A673 (cell line): ENCODE data around the gene GPR78. TPM values are rescaled to one million over a fixed set of nuclear protein-coding genes. Genes with fewer than 3 reads are reported as not detected.

Source experiments
- BruUV-seq: library from RNA; stranded (reverse); fragments of 400-500 nt; replicated peaks from 2 replicates; lab custom pipeline; 2021; lab: Mats Ljungman, UMichigan
- CTCF ChIA-PET: fragments of 300-600 bp; sonication (Branson Sonifier 250); formaldehyde crosslinking; loops from one replicate; lab custom pipeline; 2022; ENCODE audit warnings: antibody characterized with exemption; lab: Charles Lee
- POLR2A ChIA-PET: fragments of 300-600 bp; sonication (Branson Sonifier 250); formaldehyde crosslinking; loops from one replicate; lab custom pipeline; 2022; ENCODE audit warnings: antibody characterized with exemption; ENCODE audit not compliant: low non-redundant PET; lab: Charles Lee
- DNase-seq: peaks from one replicate; pipeline ENCODE4 v3.0.0-alpha.2; 2015; ENCODE audit warnings: low spot score
- H3K27ac ChIP-seq: fragments of 200-600 bp; sonication (generic); 2 replicates; pipeline ENCODE4 v1.5.1; 2016; ENCODE audit warnings: mixed run types, low read depth, mild to moderate bottlenecking, mixed read lengths, antibody characterized with exemption, low read length; ENCODE audit not compliant: poor library complexity, severe bottlenecking
- H3K27me3 ChIP-seq: fragments of 200-600 bp; sonication (generic); replicated peaks from 2 replicates; pipeline ENCODE4 v1.6.1; 2017; ENCODE audit warnings: mixed run types, low read depth, mild to moderate bottlenecking, mixed read lengths, antibody characterized with exemption, low read length; ENCODE audit not compliant: insufficient read depth, poor library complexity
- H3K36me3 ChIP-seq: fragments of 200-600 bp; sonication (generic); 2 replicates; pipeline ENCODE4 v1.6.1; 2016; ENCODE audit warnings: mixed run types, mild to moderate bottlenecking, mixed read lengths, antibody characterized with exemption, low read length; ENCODE audit not compliant: insufficient read depth, poor library complexity, severe bottlenecking
- H3K4me1 ChIP-seq: fragments of 200-600 bp; sonication (generic); 2 replicates; pipeline ENCODE4 v1.6.1; 2017; ENCODE audit warnings: mixed run types, mild to moderate bottlenecking, mixed read lengths, antibody characterized with exemption, low read length; ENCODE audit not compliant: insufficient read depth, poor library complexity, severe bottlenecking
- H3K4me3 ChIP-seq: fragments of 200-600 bp; sonication (generic); 2 replicates; pipeline ENCODE4 v1.5.1; 2016; ENCODE audit warnings: low read depth, mixed run types, mild to moderate bottlenecking, mixed read lengths, low read length; ENCODE audit not compliant: poor library complexity, severe bottlenecking
- H3K9me3 ChIP-seq: fragments of 200-600 bp; sonication (generic); 2 replicates; pipeline ENCODE4 v1.6.1; 2016; ENCODE audit warnings: mixed run types, low read depth, mild to moderate bottlenecking, mixed read lengths, antibody characterized with exemption, low read length; ENCODE audit not compliant: poor library complexity, severe bottlenecking
- CTCF ChIP-seq: fragments of 300-800, 200-600 bp; sonication (generic); conservative IDR thresholded peaks from 2 replicates; pipeline ENCODE4 v1.5.1; 2017; ENCODE audit warnings: low read depth, mild to moderate bottlenecking, antibody characterized with exemption, low read length, moderate library complexity, mixed read lengths
- EZH2 ChIP-seq: fragments of 200-600 bp; sonication (generic); IDR thresholded peaks from 2 replicates; pipeline ENCODE4 v1.6.1; 2017; ENCODE audit warnings: borderline replicate concordance, low read depth, mild to moderate bottlenecking, mixed read lengths, antibody characterized with exemption, low read length; ENCODE audit not compliant: poor library complexity, severe bottlenecking
- intact Hi-C: fragments of 100-400 bp; cut with micrococcal nuclease; formaldehyde crosslinking; loops from one replicate; pipeline ENCODE4 v1.10.0; 2022; ENCODE audit not compliant: unreplicated experiment
- total RNA-seq: library from RNA; stranded (reverse); gene quantifications from 2 replicates; pipeline ENCODE4 v1.2.3, GENCODE V29; 2021

The GPR78 gene
- total RNA-seq, 1 experiment from 2014 or later = not detected

GRCh38 chr4:8593264-8594096, 13.3 kb downstream of the GPR78 start:
- no peaks in the 10 kb centered on the region for H3K36me3 ChIP-seq
- H3K9me3 ChIP-seq = no peaks in the 10 kb centered on the region
- intact Hi-C loops = loop anchor here (1.0 kb wide), 2 partner anchors 125 to 351 kb away; no protein-coding TSS in a partner anchor
- H3K4me1 ChIP-seq = no peaks in the 10 kb centered on the region
- TF ChIP-seq EZH2 (no peak), CTCF (no peak)
- peaks cover 53% of the 10 kb centered on the region for H3K27me3 ChIP-seq
- CTCF ChIA-PET = no interaction called here
- no peak for DNase-seq
- H3K4me3 ChIP-seq = no peak overlapping the region
- BruUV-seq = no TSS peak
- POLR2A ChIA-PET = no interaction called here
- H3K27ac ChIP-seq = no peak overlapping the region

- CTCF ChIA-PET = interaction anchor here (1.0 kb wide), 1 partner anchor 126 kb away, joined by 3 read pairs; no protein-coding TSS in a partner anchor
Measured at GRCh38 chr4:8594097-8595038, 14.2 kb downstream of the GPR78 start.

More at GRCh38 chr4:8594097-8595038, 14.2 kb downstream of the GPR78 start:
- DNase-seq = peak; percentile 55
- Histone ChIP-seq H3K9me3 (no peaks in the 10 kb centered on the region), H3K4me3 (no peak overlapping the region), H3K27ac (no peak overlapping the region), H3K4me1 (no peaks in the 10 kb centered on the region), H3K36me3 (no peaks in the 10 kb centered on the region), H3K27me3 (peaks cover 45% of the 10 kb centered on the region)
- no peak for TF ChIP-seq EZH2
- TF ChIP-seq CTCF = peak; percentile 76
- POLR2A ChIA-PET = no interaction called here
- intact Hi-C loops = loop anchor here (1.0 kb wide), 2 partner anchors 126 to 352 kb away; no protein-coding TSS in a partner anchor
- BruUV-seq = no TSS peak
